IMR-90 (cell line): ENCODE results near the gene SESN3. TPM values are rescaled to one million over a fixed set of nuclear protein-coding genes. Genes with fewer than 3 reads are reported as not detected.

Experiments used
- ATAC-seq: fragments of 200-7000 bp; cut with Tn5 transposase; 2 replicates; pipeline ENCODE4 v1.9.1; 2020; ENCODE audit warnings: low read depth, mild to moderate bottlenecking, moderate library complexity
- BruUV-seq: library from RNA; stranded (reverse); fragments of 400-500 nt; replicated peaks from 2 replicates; lab custom pipeline; 2021; lab: Mats Ljungman, UMichigan
- CTCF ChIA-PET: fragments of 300-600 bp; formaldehyde crosslinking; extraction: SDS; loops from one replicate; lab custom pipeline; 2021; ENCODE audit warnings: antibody characterized with exemption; lab: Yijun Ruan, JAX
- POLR2A ChIA-PET: fragments of 300-600 bp; sonication (Branson Sonifier 250); formaldehyde crosslinking; loops from one replicate; lab custom pipeline; 2022; ENCODE audit warnings: antibody characterized with exemption; ENCODE audit not compliant: unreplicated experiment; lab: Charles Lee
- DNase-seq: peaks from one replicate; pipeline ENCODE4 v3.0.0; 2013
- H2AFZ ChIP-seq: replicated peaks from 2 replicates; pipeline ENCODE3; 2013; ENCODE audit warnings: low read length, mild to moderate bottlenecking; ENCODE audit not compliant: poor library complexity
- H2AK5ac ChIP-seq: 2 replicates; pipeline ENCODE4 v1.6.1; 2013; ENCODE audit warnings: low read depth, low read length, inconsistent platforms
- H2AK9ac ChIP-seq: replicated peaks from 2 replicates; pipeline ENCODE3; 2013; ENCODE audit warnings: mild to moderate bottlenecking, low read depth, low read length, moderate library complexity; ENCODE audit not compliant: poor library complexity
- H2BK120ac ChIP-seq: 2 replicates; pipeline ENCODE4 v1.6.1; 2013; ENCODE audit warnings: low read depth, low read length, inconsistent platforms
- H2BK15ac ChIP-seq: 3 replicates; pipeline ENCODE4 v1.6.1; 2013; ENCODE audit warnings: low read depth, low read length, inconsistent platforms
- H2BK20ac ChIP-seq: 2 replicates; pipeline ENCODE4 v1.6.1; 2013; ENCODE audit warnings: low read depth, mild to moderate bottlenecking, inconsistent platforms, low read length, moderate library complexity
- H2BK5ac ChIP-seq: 2 replicates; pipeline ENCODE4 v1.6.1; 2013; ENCODE audit warnings: mild to moderate bottlenecking, low read depth, low read length, inconsistent platforms; ENCODE audit not compliant: poor library complexity, severe bottlenecking
- H3K14ac ChIP-seq: replicated peaks from 2 replicates; pipeline ENCODE4 v1.6.1; 2013; ENCODE audit warnings: low read depth, low read length, inconsistent platforms
- H3K18ac ChIP-seq: 2 replicates; pipeline ENCODE4 v1.6.1; 2013; ENCODE audit warnings: low read depth, low read length, control low read depth
- H3K23ac ChIP-seq: 2 replicates; pipeline ENCODE4 v1.6.1; 2013; ENCODE audit warnings: low read depth, low read length, inconsistent platforms
- H3K27ac ChIP-seq: 2 replicates; pipeline ENCODE4 v1.5.1; 2013; ENCODE audit warnings: mild to moderate bottlenecking, control low read depth, low read length; ENCODE audit not compliant: insufficient read depth
- H3K27me3 ChIP-seq: 2 replicates; pipeline ENCODE4 v1.6.1; 2013; ENCODE audit warnings: low read length; ENCODE audit not compliant: control insufficient read depth, insufficient read depth
- H3K36me3 ChIP-seq: 2 replicates; pipeline ENCODE4 v1.6.1; 2013; ENCODE audit warnings: low read length, mixed read lengths; ENCODE audit not compliant: control insufficient read depth, insufficient read depth
- H3K4ac ChIP-seq: 2 replicates; pipeline ENCODE4 v1.6.1; 2013; ENCODE audit warnings: low read depth, low read length, inconsistent platforms
- H3K4me1 ChIP-seq: 2 replicates; pipeline ENCODE4 v1.6.1; 2013; ENCODE audit warnings: low read length, mixed read lengths; ENCODE audit not compliant: control insufficient read depth, insufficient read depth
- H3K4me2 ChIP-seq: 2 replicates; pipeline ENCODE4 v1.6.1; 2013; ENCODE audit warnings: low read depth, mild to moderate bottlenecking, control low read depth, low read length, moderate library complexity
- H3K4me3 ChIP-seq: 2 replicates; pipeline ENCODE4 v1.5.1; 2013; ENCODE audit warnings: low read depth, mild to moderate bottlenecking, control low read depth, low read length, moderate library complexity; ENCODE audit not compliant: insufficient read depth
- H3K56ac ChIP-seq: 2 replicates; pipeline ENCODE4 v1.6.1; 2013; ENCODE audit warnings: low read length, inconsistent platforms; ENCODE audit not compliant: insufficient read depth; ENCODE audit errors: extremely low read depth
- H3K79me1 ChIP-seq, 2 experiments: 2 replicates each; pipeline ENCODE4 v1.6.1; 2013; ENCODE audit warnings: low read length in 2 of 2, inconsistent platforms in 1 of 2, low read depth in 1 of 2
- H3K9ac ChIP-seq: 2 replicates; pipeline ENCODE4 v1.6.1; 2013; ENCODE audit warnings: low read depth, low read length, control low read depth
- H3K9me1 ChIP-seq: 2 replicates; pipeline ENCODE4 v1.6.1; 2013; ENCODE audit warnings: low read length, inconsistent platforms; ENCODE audit not compliant: insufficient read depth
- H3K9me3 ChIP-seq: 2 replicates; pipeline ENCODE4 v1.6.1; 2013; ENCODE audit warnings: low read length; ENCODE audit not compliant: control insufficient read depth, insufficient read depth
- H4K20me1 ChIP-seq: 2 replicates; pipeline ENCODE4 v1.6.1; 2013; ENCODE audit warnings: low read length, inconsistent platforms; ENCODE audit not compliant: insufficient read depth
- H4K5ac ChIP-seq: 2 replicates; pipeline ENCODE4 v1.6.1; 2013; ENCODE audit warnings: mild to moderate bottlenecking, low read depth, low read length, control low read depth
- H4K8ac ChIP-seq, 2 experiments: 2 replicates each; pipeline ENCODE4 v1.6.1; 2013; ENCODE audit warnings: low read depth in 2 of 2, low read length in 2 of 2, control low read depth in 1 of 2, inconsistent platforms in 1 of 2
- H4K91ac ChIP-seq: 2 replicates; pipeline ENCODE4 v1.6.1; 2013; ENCODE audit warnings: low read depth, low read length, inconsistent platforms; ENCODE audit not compliant: insufficient read depth
- BHLHE40 ChIP-seq: fragments of 150-350 bp; IDR thresholded peaks from 2 replicates; pipeline ENCODE4 v1.6.1; 2016; ENCODE audit warnings: mild to moderate bottlenecking, low read depth, low read length
- CEBPB ChIP-seq: IDR thresholded peaks from 2 replicates; pipeline ENCODE4 v1.6.1; 2012; ENCODE audit warnings: low read depth, low read length, improper control_type of control experiment
- RFX5 ChIP-seq: IDR thresholded peaks from 2 replicates; pipeline ENCODE4 v1.8.0; 2012; ENCODE audit warnings: low read depth, mild to moderate bottlenecking, low read length, moderate library complexity
- WGBS, 2 experiments: methylation state at CpG; one replicate each; pipeline versions ENCODE4 v1.1.5 to v1.1.7; 2013; ENCODE audit warnings: missing lambda C conversion rate in 2 of 2; ENCODE audit not compliant: insufficient read length in 1 of 2; ENCODE audit errors: extremely low coverage in 2 of 2; 5-methylcytosine and 5-hydroxymethylcytosine counted together
- dilution Hi-C: fragments of 300-500 bp; cut with HindIII; formaldehyde crosslinking; loops from one replicate; pipeline ENCODE4 v1.14.3; 2018; ENCODE audit warnings: low sequenced_read_pairs; ENCODE audit not compliant: unreplicated experiment
- in situ Hi-C: fragments of 300-500 bp; cut with MboI; formaldehyde crosslinking; loops from 3 replicates; pipeline ENCODE4 v1.14.3; 2019; ENCODE audit warnings: low sequenced_read_pairs, inconsistent platforms, mixed read lengths
- intact Hi-C: fragments of 100-400 bp; cut with micrococcal nuclease; formaldehyde crosslinking; loops from 2 replicates; pipeline ENCODE4 v1.10.0; 2022
- polyA plus RNA-seq, 3 experiments: library from polyadenylated mRNA; depleted of rRNA; stranded (reverse); fragments of >200 nt; gene quantifications; 2 replicates each; pipeline ENCODE4 v1.2.3, GENCODE V29; 2012; ENCODE audit warnings: low replicate concordance in 1 of 3
- total RNA-seq: library from RNA; depleted of rRNA; stranded (reverse); fragments of >200 nt; gene quantifications from 2 replicates; pipeline ENCODE4 v1.2.3, GENCODE V29; 2012

Gene SESN3
- total and polyA plus RNA-seq, 2 of the 4 experiments (the other 2 are of a cell fraction) = 2.0 to 7.7 TPM

GRCh38 chr11:95148938-95149337, 82.1 kb downstream of the SESN3 start:
- TF ChIP-seq CEBPB (no peak), RFX5 (no peak), BHLHE40 (no peak)
- no peak overlapping the region for H3K4me2 ChIP-seq
- peaks cover 7% of the 10 kb centered on the region; the same call in 1 of the 2 replicates for H3K4me1 ChIP-seq
- ChIA-PET CTCF (no interaction called here), POLR2A (no interaction called here)
- H3K79me1 ChIP-seq = no peaks in the 10 kb centered on the region
- no peak overlapping the region for H4K91ac ChIP-seq
- no peak for ATAC-seq
- H4K5ac ChIP-seq = no peak overlapping the region
- no peak overlapping the region for H3K23ac ChIP-seq
- peak overlapping the region; percentile 48; the same call in 1 of the 2 replicates for H2AK5ac ChIP-seq
- no peaks in the 10 kb centered on the region for H3K36me3 ChIP-seq
- in situ Hi-C loops = no loop called here
- H2BK5ac ChIP-seq = no peak overlapping the region
- H2BK15ac ChIP-seq = no peak overlapping the region
- 0 out of 2 replicates have a peak, but pooled peaks cover 2% of the 10 kb centered on the region for H3K27me3 ChIP-seq
- H3K9ac ChIP-seq = no peak overlapping the region
- no peak overlapping the region for H3K56ac ChIP-seq
- no peak overlapping the region for H3K14ac ChIP-seq
- no peak for DNase-seq
- H2BK120ac ChIP-seq = peak overlapping the region; percentile 10; the same call in 1 of the 2 replicates
- BruUV-seq = no TSS peak
- H3K9me1 ChIP-seq = peaks cover 3% of the 10 kb centered on the region; the same call in 1 of the 2 replicates
- no peak overlapping the region for H4K8ac ChIP-seq
- no peak overlapping the region for H2BK20ac ChIP-seq
- H4K20me1 ChIP-seq = no peaks in the 10 kb centered on the region
- H2AFZ ChIP-seq = no peak overlapping the region
- H3K4me3 ChIP-seq = no peak overlapping the region
- H3K18ac ChIP-seq = no peak overlapping the region
- WGBS, 2 experiments = 100% methylated on average over 1 of the region's 2 CpGs; no CpG with 5 or more reads in 1 of the 2 experiments
- dilution Hi-C loops = no loop called here
- H3K9me3 ChIP-seq = no peaks in the 10 kb centered on the region
- H3K27ac ChIP-seq = no peak overlapping the region
- H2AK9ac ChIP-seq = no peak overlapping the region
- no peak overlapping the region; the same call in 1 of the 2 replicates for H3K4ac ChIP-seq
- intact Hi-C loops = no loop called here
